Hepatocyte (in vitro differentiated cells): ENCODE measurements around the gene MS4A15.

Source experiments
- CTCF ChIP-seq: fragments of 200-600 bp; sonication (generic); IDR thresholded peaks from 2 replicates; pipeline ENCODE4 v1.5.1; 2016; ENCODE audit warnings: antibody characterized with exemption, mild to moderate bottlenecking; ENCODE audit not compliant: poor library complexity
- EZH2phosphoT487 ChIP-seq: fragments of 200-600 bp; sonication (generic); IDR thresholded peaks from one replicate; pipeline ENCODE4 v1.6.1; 2018; ENCODE audit warnings: antibody characterized with exemption, mild to moderate bottlenecking, low read depth, moderate library complexity; ENCODE audit not compliant: unreplicated experiment, severe bottlenecking

DNA sequence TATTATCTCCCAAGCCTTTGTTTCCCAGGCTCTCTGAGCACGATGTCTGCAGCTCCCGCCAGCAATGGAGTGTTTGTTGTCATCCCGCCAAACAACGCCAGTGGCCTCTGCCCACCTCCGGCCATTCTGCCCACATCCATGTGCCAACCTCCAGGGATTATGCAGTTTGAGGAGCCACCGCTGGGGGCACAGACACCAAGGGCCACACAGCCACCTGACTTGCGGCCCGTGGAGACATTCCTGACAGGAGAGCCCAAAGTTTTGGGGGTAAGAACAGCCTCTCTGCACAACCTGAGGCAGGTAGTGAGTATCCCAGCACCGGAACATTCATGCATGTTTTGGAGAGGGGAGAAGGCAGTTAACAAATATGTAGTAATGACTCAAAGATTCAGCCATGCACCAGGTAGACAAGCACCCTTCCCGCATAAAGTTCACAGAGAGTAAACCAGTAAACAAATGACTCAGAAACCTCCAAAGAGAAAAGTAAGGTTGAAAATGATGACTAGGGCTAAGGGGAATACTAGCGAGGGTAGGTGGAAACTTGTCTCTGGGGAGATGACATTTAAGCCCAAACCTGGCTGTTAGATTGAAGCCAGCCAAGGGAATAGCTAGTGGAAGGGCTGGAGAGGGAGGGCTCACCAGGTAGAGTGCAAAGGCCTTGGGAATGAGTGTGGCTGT, 7.2 kb downstream of the MS4A15 start:
- TF ChIP-seq EZH2phosphoT487 (no peak), CTCF (no peak)
